Trophoblast cell (in vitro differentiated cells and primary cell): ENCODE data around the gene OR3A2. TPM values are rescaled to one million over a fixed set of nuclear protein-coding genes. Genes with fewer than 3 reads are reported as not detected.
A peak's percentile ranks its signal among the peaks of the same experiment; 100 is the strongest.
"Not testable (repeated sequence)": the region's sequence is repeated elsewhere in the genome, so short reads cannot be mapped to it uniquely, and the experiment has no call there.

Experiments used
- DNase-seq, 2 donors: peaks; one replicate each; pipeline ENCODE4 v3.0.0-alpha.2; 2016
- H2AFZ ChIP-seq: 2 replicates; pipeline ENCODE4 v1.6.1; 2013; ENCODE audit warnings: low read length, moderate library complexity, mild to moderate bottlenecking; ENCODE audit not compliant: insufficient read depth, poor library complexity
- H2AK5ac ChIP-seq: 2 replicates; pipeline ENCODE4 v1.6.1; 2013; ENCODE audit warnings: mild to moderate bottlenecking, low read length
- H2BK120ac ChIP-seq: 2 replicates; pipeline ENCODE4 v1.6.1; 2013; ENCODE audit warnings: low read length, mild to moderate bottlenecking, moderate library complexity; ENCODE audit not compliant: insufficient read depth, poor library complexity
- H2BK12ac ChIP-seq: 2 replicates; pipeline ENCODE4 v1.6.1; 2013; ENCODE audit warnings: mild to moderate bottlenecking, low read length, moderate library complexity
- H2BK5ac ChIP-seq: 2 replicates; pipeline ENCODE4 v1.6.1; 2013; ENCODE audit warnings: low read length, low read depth, moderate library complexity, mild to moderate bottlenecking; ENCODE audit not compliant: poor library complexity
- H3K14ac ChIP-seq: 2 replicates; pipeline ENCODE4 v1.6.1; 2013; ENCODE audit warnings: mild to moderate bottlenecking, low read length
- H3K18ac ChIP-seq: 2 replicates; pipeline ENCODE4 v1.6.1; 2013; ENCODE audit warnings: mild to moderate bottlenecking, low read length
- H3K23ac ChIP-seq: 2 replicates; pipeline ENCODE4 v1.6.1; 2013; ENCODE audit warnings: low read length
- H3K27ac ChIP-seq: 2 replicates; pipeline ENCODE4 v1.5.1; 2013; ENCODE audit warnings: low read depth, mild to moderate bottlenecking, inconsistent platforms, low read length, moderate library complexity
- H3K27me3 ChIP-seq: 2 replicates; pipeline ENCODE4 v1.6.1; 2013; ENCODE audit warnings: inconsistent platforms, mild to moderate bottlenecking, low read length, moderate library complexity; ENCODE audit not compliant: insufficient read depth
- H3K36me3 ChIP-seq, 2 experiments: 1 replicate in 1 of 2; 2 replicates in 1 of 2; pipeline ENCODE4 v1.6.1; 2013; ENCODE audit warnings: low read length in 2 of 2, mild to moderate bottlenecking in 2 of 2, moderate library complexity in 1 of 2; ENCODE audit not compliant: insufficient read depth in 2 of 2, control insufficient read depth in 1 of 2
- H3K4ac ChIP-seq: 2 replicates; pipeline ENCODE4 v1.6.1; 2013; ENCODE audit warnings: low read depth, mild to moderate bottlenecking, low read length, moderate library complexity
- H3K4me1 ChIP-seq, 2 experiments: 1 replicate in 1 of 2; 2 replicates in 1 of 2; pipeline ENCODE4 v1.6.1; 2013; ENCODE audit warnings: low read length in 2 of 2, mild to moderate bottlenecking in 2 of 2, moderate library complexity in 1 of 2; ENCODE audit not compliant: insufficient read depth in 2 of 2, control insufficient read depth in 1 of 2
- H3K4me2 ChIP-seq: 2 replicates; pipeline ENCODE4 v1.6.1; 2013; ENCODE audit warnings: inconsistent platforms, mild to moderate bottlenecking, low read length, moderate library complexity
- H3K4me3 ChIP-seq: 2 replicates; pipeline ENCODE4 v1.5.1; 2013; ENCODE audit warnings: mild to moderate bottlenecking, low read depth, low read length, inconsistent platforms
- H3K79me1 ChIP-seq: one replicate; pipeline ENCODE4 v1.6.1; 2013; ENCODE audit warnings: low read length
- H3K79me2 ChIP-seq: 2 replicates; pipeline ENCODE4 v1.6.1; 2013; ENCODE audit warnings: low read length, mild to moderate bottlenecking; ENCODE audit not compliant: control insufficient read depth, insufficient read depth, poor library complexity
- H3K9ac ChIP-seq: 2 replicates; pipeline ENCODE4 v1.6.1; 2013; ENCODE audit warnings: mild to moderate bottlenecking, low read length
- H3K9me3 ChIP-seq: 2 replicates; pipeline ENCODE4 v1.6.1; 2013; ENCODE audit warnings: low read depth, mild to moderate bottlenecking, control low read depth, inconsistent platforms, low read length; ENCODE audit not compliant: insufficient read depth
- H4K12ac ChIP-seq: 2 replicates; pipeline ENCODE4 v1.6.1; 2013; ENCODE audit warnings: low read depth, mild to moderate bottlenecking, low read length, moderate library complexity
- H4K8ac ChIP-seq: 2 replicates; pipeline ENCODE4 v1.6.1; 2013; ENCODE audit warnings: low read depth, mild to moderate bottlenecking, low read length, moderate library complexity
- H4K91ac ChIP-seq: one replicate; pipeline ENCODE4 v1.6.1; 2013; ENCODE audit warnings: low read depth, mild to moderate bottlenecking, low read length, moderate library complexity
- WGBS: extraction: QIAGEN DNeasy Blood & Tissue Kit; methylation state at CpG from one replicate; pipeline ENCODE4 v1.1.7; 2013; ENCODE audit warnings: missing lambda C conversion rate; ENCODE audit not compliant: insufficient read length, insufficient coverage; ENCODE audit errors: extremely low coverage; 5-methylcytosine and 5-hydroxymethylcytosine counted together
- polyA plus RNA-seq: library from polyadenylated mRNA; stranded (reverse); fragments of 200-250 nt; gene quantifications from 2 replicates; pipeline ENCODE4 v1.2.3, GENCODE V29; 2013

OR3A2 gene
- not detected in 2 replicates for polyA plus RNA-seq

DNA sequence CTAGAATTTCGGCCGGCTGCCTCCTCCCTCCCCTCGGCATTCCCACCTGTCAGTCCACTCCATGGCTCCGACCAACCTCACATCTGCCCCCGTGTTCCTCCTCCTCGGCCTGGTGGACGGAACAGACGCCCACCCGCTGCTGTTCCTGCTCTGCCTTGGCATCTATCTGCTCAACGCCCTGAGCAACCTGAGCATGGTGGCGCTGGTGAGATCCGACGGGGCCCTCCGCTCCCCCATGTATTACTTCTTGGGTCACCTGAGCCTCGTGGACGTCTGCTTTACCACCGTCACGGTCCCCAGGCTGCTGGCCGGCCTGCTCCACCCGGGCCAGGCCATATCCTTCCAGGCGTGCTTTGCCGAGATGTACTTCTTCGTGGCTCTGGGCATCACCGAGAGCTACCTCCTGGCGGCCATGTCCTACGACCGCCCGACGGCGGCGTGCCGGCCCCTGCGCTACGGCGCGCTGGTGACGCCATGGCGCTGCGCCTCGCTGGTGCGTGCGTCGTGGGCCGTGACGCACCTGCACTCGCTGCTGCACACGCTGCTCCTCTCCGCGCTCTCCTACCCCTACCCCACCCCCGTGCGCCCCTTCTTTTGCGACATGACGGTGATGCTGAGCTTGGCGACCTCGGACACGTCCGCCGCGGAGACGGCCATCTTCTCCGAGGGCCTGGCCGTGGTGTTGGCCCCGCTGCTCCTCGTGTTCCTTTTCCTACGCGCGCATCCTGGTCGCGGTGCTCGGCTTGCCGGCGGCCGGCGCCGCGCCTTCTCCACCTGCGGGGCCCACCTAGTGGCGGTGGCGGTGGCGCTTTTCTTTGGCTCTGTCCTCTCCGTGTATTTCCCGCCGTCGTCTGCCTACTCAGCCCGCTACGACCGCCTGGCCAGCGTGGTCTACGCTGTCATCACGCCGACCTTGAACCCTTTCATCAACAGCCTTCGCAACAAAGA lies at the start of gene OR3A2:
TSS of gene OR3A2 (minus strand) at position 440 of the 948 bp plus-strand sequence.
- Histone ChIP-seq H2AFZ (no peak within 1 kb of the TSS), H3K79me2 (no peaks in the 10 kb centered on the region), H2AK5ac (no peak within 1 kb of the TSS), H3K4ac (no peak within 1 kb of the TSS), H3K4me3 (no peak within 1 kb of the TSS), H2BK5ac (no peak within 1 kb of the TSS), H4K91ac (no peak within 1 kb of the TSS), H3K23ac (no peak within 1 kb of the TSS), H3K9ac (no peak within 1 kb of the TSS), H3K36me3 (no peaks in the 10 kb centered on the region), H3K79me1 (no peaks in the 10 kb centered on the region), H4K12ac (no peak within 1 kb of the TSS), H3K9me3 (peaks cover 9% of the 10 kb centered on the region), H3K4me1 (no peaks in the 10 kb centered on the region), H3K14ac (no peak within 1 kb of the TSS), H2BK120ac (no peak within 1 kb of the TSS), H2BK12ac (no peak within 1 kb of the TSS), H3K18ac (no peak within 1 kb of the TSS), H3K4me2 (no peak within 1 kb of the TSS), H3K27me3 (peaks cover 2% of the 10 kb centered on the region), H4K8ac (no peak within 1 kb of the TSS), H3K27ac (no peak within 1 kb of the TSS)
- WGBS: no CpG with 5 or more reads among the region's 92 CpGs
- no peak for DNase-seq

DNA sequence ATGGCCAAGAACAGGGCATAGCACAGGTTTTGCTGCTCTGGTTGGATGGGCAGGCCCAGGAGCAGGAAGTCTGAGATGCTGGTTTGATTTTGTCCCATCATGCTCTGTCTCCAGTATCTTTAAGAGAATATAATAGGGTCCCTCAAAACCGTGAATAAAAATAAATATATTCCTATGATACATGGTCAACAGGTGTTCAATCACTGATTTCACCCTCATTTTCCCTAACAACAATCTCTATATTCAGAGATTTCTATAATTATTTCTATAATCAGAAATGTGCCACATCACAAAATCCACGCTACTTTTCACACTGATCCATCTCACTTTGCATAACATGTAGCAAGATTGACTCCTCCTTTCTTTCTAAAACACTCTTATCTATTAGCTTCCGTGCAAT lies 47.6 kb upstream of the OR3A2 start, which contains the start of gene OR1E2:
TSS of gene OR1E2 (minus strand) at position 101 of the 400 bp plus-strand sequence. CDS start at position 101, 0 bp downstream.
- Histone ChIP-seq H2AFZ (no peak within 1 kb of the TSS), H3K4ac (no peak within 1 kb of the TSS), H4K8ac (no peak within 1 kb of the TSS), H3K79me1 (no peaks in the 10 kb centered on the region), H3K27ac (no peak within 1 kb of the TSS), H3K4me1 (no peaks in the 10 kb centered on the region), H2BK120ac (no peak within 1 kb of the TSS), H3K18ac (no peak within 1 kb of the TSS), H3K9ac (no peak within 1 kb of the TSS), H3K14ac (no peak within 1 kb of the TSS), H4K91ac (no peak within 1 kb of the TSS), H3K9me3 (no peaks in the 10 kb centered on the region), H3K4me3 (no peak within 1 kb of the TSS), H3K79me2 (no peaks in the 10 kb centered on the region), H4K12ac (no peak within 1 kb of the TSS), H3K4me2 (no peak within 1 kb of the TSS), H2BK5ac (no peak within 1 kb of the TSS), H3K23ac (no peak within 1 kb of the TSS), H2BK12ac (no peak within 1 kb of the TSS), H2AK5ac (no peak within 1 kb of the TSS), H3K27me3 (no peaks in the 10 kb centered on the region), H3K36me3 (no peaks in the 10 kb centered on the region)
- WGBS: no CpG with 5 or more reads among the region's 3 CpGs
- no peak for DNase-seq

DNA sequence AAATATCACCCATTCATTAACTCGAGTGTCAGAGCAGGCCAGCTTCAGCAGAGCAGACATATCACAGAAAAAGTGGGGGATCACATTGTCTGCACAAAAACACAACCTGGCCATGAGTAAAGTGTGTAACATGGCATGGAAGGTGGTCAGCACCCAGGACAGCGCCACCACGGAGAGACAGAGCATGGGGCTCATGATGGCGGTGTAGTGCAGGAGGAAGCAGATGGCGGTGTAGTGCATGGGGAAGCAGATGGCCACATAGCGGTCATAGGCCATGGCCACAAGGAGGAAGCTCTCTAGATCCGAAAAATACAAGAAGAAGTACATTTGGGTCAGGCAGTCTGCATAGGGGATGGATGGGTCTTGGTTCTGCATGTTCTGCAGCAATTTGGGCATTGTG lies 47.1 kb upstream of the OR3A2 start:
- no CpG with 5 or more reads among the region's 7 CpGs for WGBS
- not testable (repeated sequence) for H3K27me3 ChIP-seq, H3K23ac ChIP-seq, H3K79me1 ChIP-seq, H3K4me2 ChIP-seq, H3K36me3 ChIP-seq, H3K9me3 ChIP-seq, H4K8ac ChIP-seq, H2BK12ac ChIP-seq, H3K4ac ChIP-seq, H3K4me3 ChIP-seq, H3K18ac ChIP-seq, H2AFZ ChIP-seq, H3K27ac ChIP-seq, H3K9ac ChIP-seq, H3K79me2 ChIP-seq, H2AK5ac ChIP-seq, H4K12ac ChIP-seq, H4K91ac ChIP-seq, H2BK5ac ChIP-seq, H2BK120ac ChIP-seq, H3K14ac ChIP-seq, H3K4me1 ChIP-seq
- DNase-seq: peak in 1 of 2 donors; percentile 15

DNA sequence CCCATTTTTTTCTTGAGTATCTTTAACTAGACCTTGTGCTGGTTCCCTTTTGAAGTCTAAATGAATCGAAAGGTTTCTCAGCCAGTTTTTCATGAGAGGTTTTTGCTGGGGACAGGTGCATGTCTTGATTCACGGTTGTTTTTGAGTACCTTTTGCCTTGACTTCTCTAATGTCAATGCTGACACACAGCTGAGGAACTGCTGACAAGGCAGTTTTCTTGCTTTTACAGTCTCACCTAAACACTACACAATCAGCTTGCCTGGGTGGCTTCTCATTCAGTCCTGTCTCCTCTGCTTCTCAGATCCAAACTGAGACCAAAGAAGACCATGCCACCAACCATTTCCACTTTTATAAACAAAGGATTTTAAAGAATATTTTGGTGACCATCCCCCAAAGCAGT lies 32.1 kb upstream of the OR3A2 start:
- Histone ChIP-seq H3K27me3 (no peaks in the 10 kb centered on the region), H3K79me2 (no peaks in the 10 kb centered on the region), H3K4me3 (no peak overlapping the region), H4K12ac (no peak overlapping the region), H4K8ac (no peak overlapping the region), H2AFZ (no peak overlapping the region), H2BK5ac (no peak overlapping the region), H3K14ac (no peak overlapping the region), H2BK120ac (no peak overlapping the region), H3K36me3 (no peaks in the 10 kb centered on the region), H3K4me1 (no peaks in the 10 kb centered on the region), H3K4ac (no peak overlapping the region), H3K9ac (no peak overlapping the region), H2AK5ac (no peak overlapping the region), H2BK12ac (no peak overlapping the region), H3K18ac (no peak overlapping the region), H3K9me3 (peaks cover 9% of the 10 kb centered on the region), H3K4me2 (no peak overlapping the region), H3K23ac (no peak overlapping the region), H3K27ac (no peak overlapping the region), H3K79me1 (no peaks in the 10 kb centered on the region), H4K91ac (no peak overlapping the region)
- no peak for DNase-seq
- WGBS: no CpG with 5 or more reads among the region's 2 CpGs
